Osteoblast (primary cell): Measurements from ENCODE around the gene IFNA13. TPM values are rescaled to one million over a fixed set of nuclear protein-coding genes. Genes with fewer than 3 reads are reported as not detected.

Experiments used
- DNase-seq: peaks from one replicate; pipeline ENCODE4 v3.0.0; 2011; ENCODE audit warnings: low spot score, mixed read lengths; ENCODE audit not compliant: insufficient read length; ENCODE audit errors: missing footprints
- H2AFZ ChIP-seq: 2 replicates; pipeline ENCODE4 v1.6.0; 2011; ENCODE audit warnings: mild to moderate bottlenecking, low read length
- H3K27ac ChIP-seq: 2 replicates; pipeline ENCODE4 v1.5.1; 2011; ENCODE audit warnings: mild to moderate bottlenecking, low read depth, low read length, moderate library complexity
- H3K27me3 ChIP-seq: 2 replicates; pipeline ENCODE4 v1.6.0; 2012; ENCODE audit warnings: mild to moderate bottlenecking, control low read depth, inconsistent platforms, low read length, moderate library complexity; ENCODE audit not compliant: insufficient read depth
- H3K36me3 ChIP-seq: 2 replicates; pipeline ENCODE4 v1.5.1; 2011; ENCODE audit warnings: mild to moderate bottlenecking, low read length, control low read depth, moderate library complexity; ENCODE audit not compliant: insufficient read depth
- H3K4me1 ChIP-seq: 2 replicates; pipeline ENCODE4 v1.5.1; 2011; ENCODE audit warnings: mild to moderate bottlenecking, low read length, control low read depth, moderate library complexity; ENCODE audit not compliant: insufficient read depth
- H3K4me2 ChIP-seq: 2 replicates; pipeline ENCODE4 v1.6.0; 2011; ENCODE audit warnings: mild to moderate bottlenecking, low read length; ENCODE audit not compliant: insufficient read depth
- H3K4me3 ChIP-seq: fragments of 200-600 bp; sonication (generic); 3 replicates; pipeline ENCODE4 v1.5.1; 2012; ENCODE audit warnings: mild to moderate bottlenecking, low read length, inconsistent platforms; ENCODE audit not compliant: insufficient read depth
- H3K79me2 ChIP-seq: 2 replicates; pipeline ENCODE4 v1.6.0; 2012; ENCODE audit warnings: mild to moderate bottlenecking, low read length, control low read depth, inconsistent platforms; ENCODE audit not compliant: insufficient read depth
- H3K9me3 ChIP-seq: 2 replicates; pipeline ENCODE4 v1.5.1; 2011; ENCODE audit warnings: low read depth, low read length, control low read depth
- H4K20me1 ChIP-seq: 2 replicates; pipeline ENCODE4 v1.6.0; 2012; ENCODE audit warnings: mild to moderate bottlenecking, low read length, control low read depth; ENCODE audit not compliant: insufficient read depth
- total RNA-seq: library from RNA; depleted of rRNA; stranded (reverse); fragments of >200 nt; gene quantifications from 2 replicates; pipeline ENCODE4 v1.2.3, GENCODE V29; 2012
- TF ChIP-seq, protein P1 (sequence below): IDR thresholded peaks from 2 replicates; pipeline ENCODE4 v1.5.1; 2011; ENCODE audit warnings: mild to moderate bottlenecking, low read depth, low read length, moderate library complexity; ENCODE audit errors: extremely low read depth

IFNA13 gene
- total RNA-seq, 1 donor, result not detected

DNA sequence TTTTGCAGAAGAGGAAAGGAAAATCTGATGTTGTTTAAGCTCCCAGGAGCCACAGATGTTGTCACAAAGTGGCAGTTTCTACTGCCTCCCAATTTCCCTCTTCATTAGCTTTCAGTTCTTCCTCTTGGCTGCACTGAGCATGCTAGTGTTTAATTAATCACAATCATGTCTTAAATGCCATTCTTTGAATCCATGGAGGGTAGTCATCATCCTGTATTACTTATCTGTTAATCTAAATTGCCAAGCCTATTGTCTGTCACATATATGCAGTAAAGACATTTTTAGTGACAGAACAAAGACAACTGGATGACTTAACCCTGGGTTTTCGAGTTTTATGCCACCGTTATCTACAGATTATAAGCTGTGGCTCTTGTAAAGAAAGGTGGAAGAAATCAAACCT, 47.4 kb downstream of the IFNA13 start:
- H3K79me2 ChIP-seq, result peaks cover 12% of the 10 kb centered on the region
- no peak overlapping the region for H3K27ac ChIP-seq
- TF ChIP-seq, protein P1, sequence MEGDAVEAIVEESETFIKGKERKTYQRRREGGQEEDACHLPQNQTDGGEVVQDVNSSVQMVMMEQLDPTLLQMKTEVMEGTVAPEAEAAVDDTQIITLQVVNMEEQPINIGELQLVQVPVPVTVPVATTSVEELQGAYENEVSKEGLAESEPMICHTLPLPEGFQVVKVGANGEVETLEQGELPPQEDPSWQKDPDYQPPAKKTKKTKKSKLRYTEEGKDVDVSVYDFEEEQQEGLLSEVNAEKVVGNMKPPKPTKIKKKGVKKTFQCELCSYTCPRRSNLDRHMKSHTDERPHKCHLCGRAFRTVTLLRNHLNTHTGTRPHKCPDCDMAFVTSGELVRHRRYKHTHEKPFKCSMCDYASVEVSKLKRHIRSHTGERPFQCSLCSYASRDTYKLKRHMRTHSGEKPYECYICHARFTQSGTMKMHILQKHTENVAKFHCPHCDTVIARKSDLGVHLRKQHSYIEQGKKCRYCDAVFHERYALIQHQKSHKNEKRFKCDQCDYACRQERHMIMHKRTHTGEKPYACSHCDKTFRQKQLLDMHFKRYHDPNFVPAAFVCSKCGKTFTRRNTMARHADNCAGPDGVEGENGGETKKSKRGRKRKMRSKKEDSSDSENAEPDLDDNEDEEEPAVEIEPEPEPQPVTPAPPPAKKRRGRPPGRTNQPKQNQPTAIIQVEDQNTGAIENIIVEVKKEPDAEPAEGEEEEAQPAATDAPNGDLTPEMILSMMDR, result no peak
- H2AFZ ChIP-seq, result no peak overlapping the region
- no peaks in the 10 kb centered on the region for H3K4me1 ChIP-seq
- H3K27me3 ChIP-seq, result peaks cover 18% of the 10 kb centered on the region
- no peak overlapping the region for H3K4me3 ChIP-seq
- H3K9me3 ChIP-seq, result no peaks in the 10 kb centered on the region
- no peak overlapping the region for H3K4me2 ChIP-seq
- no peak for DNase-seq
- H3K36me3 ChIP-seq, result peaks cover 15% of the 10 kb centered on the region
- H4K20me1 ChIP-seq, result peaks cover 4% of the 10 kb centered on the region

DNA sequence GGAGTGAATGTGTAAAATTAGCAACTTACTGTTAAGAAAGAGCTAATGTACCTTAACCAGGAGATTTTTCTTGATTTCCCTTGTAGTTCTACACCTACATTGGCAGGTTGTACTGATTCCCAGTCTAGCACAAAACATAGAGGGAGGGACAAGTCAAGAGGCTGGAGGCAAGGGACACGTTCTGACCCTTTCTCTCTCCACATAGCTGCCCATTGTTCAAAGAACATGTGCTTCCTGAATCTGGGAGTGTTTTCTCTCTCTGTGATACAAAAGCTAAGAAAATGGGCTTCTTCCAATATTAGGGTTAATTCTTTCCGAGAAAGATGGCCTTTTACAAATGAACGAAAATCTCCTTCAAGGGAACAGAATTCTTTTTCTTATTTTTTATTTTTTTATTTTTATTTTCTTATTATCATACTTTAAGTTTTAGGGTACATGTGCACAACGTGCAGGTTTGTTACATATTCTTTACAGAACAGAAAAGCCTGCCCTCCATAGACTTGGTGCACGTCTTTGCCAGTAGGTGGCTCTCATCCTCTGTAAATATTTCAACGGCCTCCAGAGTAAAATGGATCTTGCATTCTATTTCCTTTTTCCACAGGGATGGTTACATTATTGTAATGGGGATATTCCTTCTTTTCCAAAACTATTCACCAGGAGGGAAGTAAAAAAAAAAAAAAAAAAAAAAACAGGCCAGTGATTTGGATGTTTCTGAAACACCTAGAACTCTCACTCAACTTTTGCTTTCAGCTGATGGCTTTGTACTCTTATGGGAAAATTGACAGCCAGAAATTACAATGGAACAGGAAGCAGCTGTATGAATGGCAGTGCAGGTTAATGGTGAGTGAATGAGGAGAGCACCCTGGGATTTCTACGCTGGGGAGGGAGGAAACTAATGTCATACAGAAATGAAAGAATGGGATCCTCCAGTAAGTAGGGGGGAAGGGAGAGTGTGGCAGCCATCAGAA, 49.6 kb downstream of the IFNA13 start:
- peaks cover 2% of the 10 kb centered on the region for H3K36me3 ChIP-seq
- peaks cover 32% of the 10 kb centered on the region for H3K27me3 ChIP-seq
- H3K79me2 ChIP-seq, result no peaks in the 10 kb centered on the region
- TF ChIP-seq, protein P1, result peak; percentile 79
- H3K27ac ChIP-seq, result no peak overlapping the region
- H4K20me1 ChIP-seq, result no peaks in the 10 kb centered on the region
- no peak for DNase-seq
- H3K4me2 ChIP-seq, result no peak overlapping the region
- no peak overlapping the region for H2AFZ ChIP-seq
- no peaks in the 10 kb centered on the region for H3K4me1 ChIP-seq
- H3K9me3 ChIP-seq, result no peaks in the 10 kb centered on the region
- no peak overlapping the region for H3K4me3 ChIP-seq

Other genes with a start within 250 kb of the IFNA13 start
- gene IFNW1, start 226.2 kb downstream of the IFNA13 start, total RNA-seq, result not detected in 2 replicates
- gene IFNA21, start 201.4 kb downstream of the IFNA13 start, total RNA-seq, result not detected in 2 replicates
- gene IFNA4, start 180.5 kb downstream of the IFNA13 start, total RNA-seq, result not detected in 2 replicates
- gene IFNA7, start 165.9 kb downstream of the IFNA13 start, total RNA-seq, result not detected in 2 replicates
- not detected in 2 replicates for gene IFNA10, start 160.9 kb downstream of the IFNA13 start, total RNA-seq
- not detected in 2 replicates for gene IFNA16, start 150.7 kb downstream of the IFNA13 start, total RNA-seq
- not detected in 2 replicates for gene IFNA17, start 139.8 kb downstream of the IFNA13 start, total RNA-seq
- gene IFNA14, start 128.1 kb downstream of the IFNA13 start, total RNA-seq, result not detected in 2 replicates
- gene IFNA5, start 62.7 kb downstream of the IFNA13 start, total RNA-seq, result not detected in 2 replicates
- gene KLHL9, start 32.7 kb downstream of the IFNA13 start, total RNA-seq, result 35.9 and 38.4 TPM in 2 replicates
- not detected in 2 replicates for gene IFNA6, start 17.2 kb downstream of the IFNA13 start, total RNA-seq
- not detected in 2 replicates for gene IFNA2, start 17.3 kb upstream of the IFNA13 start, total RNA-seq
- not detected in 2 replicates for gene IFNA8, start 41.1 kb upstream of the IFNA13 start, total RNA-seq
- not detected in 2 replicates for gene IFNA1, start 72.4 kb upstream of the IFNA13 start, total RNA-seq
- 2.9 and 3.6 TPM in 2 replicates for gene IFNE, start 114.3 kb upstream of the IFNA13 start, total RNA-seq